ENCODE data around the gene GMPR.

Gene GMPR

GRCh38 chr6:16326531-16326930, 88.1 kb downstream of the GMPR start:
- DNase-seq (ENCODE audit: low read depth), result no peak
- TF ChIP-seq CTCF (IDR thresholded peaks at IDR 0.05; ENCODE audit: insufficient read depth, low read depth, low read length, missing control alignments), result no peak

GRCh38 chr6:16326971-16327776, 88.8 kb downstream of the GMPR start:
- no peak for TF ChIP-seq CTCF (IDR thresholded peaks at IDR 0.05; ENCODE audit: insufficient read depth, low read depth, low read length, missing control alignments)
- no peak for DNase-seq (ENCODE audit: low read depth)
- no peak overlapping the region for H3K4me3 ChIP-seq (ENCODE audit: low read depth, low read length)

More at GRCh38 chr6:16326531-16326930, 88.1 kb downstream of the GMPR start:
- H3K4me3 ChIP-seq (ENCODE audit: low read depth, low read length), result no peak overlapping the region

GRCh38 chr6:16327777-16328325, 89.5 kb downstream of the GMPR start:
- H3K4me3 ChIP-seq (ENCODE audit: low read depth, low read length), result no peak overlapping the region
- no peak for DNase-seq (ENCODE audit: low read depth)
- TF ChIP-seq CTCF (IDR thresholded peaks at IDR 0.05; ENCODE audit: insufficient read depth, low read depth, low read length, missing control alignments), result no peak

- no peak for DNase-seq (ENCODE audit: low read depth)
- no peak for TF ChIP-seq CTCF (IDR thresholded peaks at IDR 0.05; ENCODE audit: insufficient read depth, low read depth, low read length, missing control alignments)
- no peak overlapping the region for H3K4me3 ChIP-seq (ENCODE audit: low read depth, low read length)
Observed at GRCh38 chr6:16329233-16329632, 90.8 kb downstream of the GMPR start.

- TF ChIP-seq CTCF (IDR thresholded peaks at IDR 0.05; ENCODE audit: insufficient read depth, low read depth, low read length, missing control alignments), result peak; percentile 90
- H3K4me3 ChIP-seq (ENCODE audit: low read depth, low read length), result peak overlapping the region; percentile 13; the same call in 1 of the 2 replicates
- peak; percentile 79 for DNase-seq (ENCODE audit: low read depth)
Observed at GRCh38 chr6:16331384-16332174, 93.2 kb downstream of the GMPR start.

- peak; percentile 76 for TF ChIP-seq CTCF (IDR thresholded peaks at IDR 0.05; ENCODE audit: insufficient read depth, low read depth, low read length, missing control alignments)
- H3K4me3 ChIP-seq (ENCODE audit: low read depth, low read length), result no peak overlapping the region
- peak; percentile 92 for DNase-seq (ENCODE audit: low read depth)
Observed at GRCh38 chr6:16332175-16332542, 93.8 kb downstream of the GMPR start.
